Adipocyte (in vitro differentiated cells): ENCODE measurements around the gene CD80.
"Not testable (repeated sequence)": the region's sequence is repeated elsewhere in the genome, so short reads cannot be mapped to it uniquely, and the experiment has no call there.

ENCODE experiments used
- DNase-seq: peaks from one replicate; pipeline ENCODE4 v3.0.0-alpha.2; 2015; ENCODE audit warnings: low read depth
- H3K27me3 ChIP-seq: replicated peaks from 2 replicates; pipeline ENCODE4 v1.7.0; 2013; ENCODE audit warnings: mild to moderate bottlenecking, low read length, moderate library complexity; ENCODE audit not compliant: control insufficient read depth, insufficient read depth
- H3K36me3 ChIP-seq: 2 replicates; pipeline ENCODE4 v1.7.0; 2013; ENCODE audit warnings: low read length, mild to moderate bottlenecking, moderate library complexity; ENCODE audit not compliant: control insufficient read depth, insufficient read depth, severe bottlenecking
- H3K4me1 ChIP-seq: 2 replicates; pipeline ENCODE4 v1.7.0; 2013; ENCODE audit warnings: mild to moderate bottlenecking, low read length, moderate library complexity; ENCODE audit not compliant: control insufficient read depth, insufficient read depth
- H3K4me3 ChIP-seq: 2 replicates; pipeline ENCODE4 v1.7.0; 2013; ENCODE audit warnings: mild to moderate bottlenecking, low read length, moderate library complexity
- H3K9ac ChIP-seq: 2 replicates; pipeline ENCODE4 v1.7.0; 2013; ENCODE audit warnings: mild to moderate bottlenecking, low read length, moderate library complexity
- H3K9me3 ChIP-seq: 2 replicates; pipeline ENCODE4 v1.7.0; 2013; ENCODE audit warnings: mild to moderate bottlenecking, low read length, moderate library complexity; ENCODE audit not compliant: control insufficient read depth

CD80 gene

GRCh38 chr3:119595639-119596334 lies 36.4 kb upstream of the CD80 start:
- no peak for DNase-seq
- Histone ChIP-seq H3K36me3 (no peaks in the 10 kb centered on the region), H3K9me3 (no peaks in the 10 kb centered on the region), H3K4me1 (peaks cover 25% of the 10 kb centered on the region), H3K27me3 (no peaks in the 10 kb centered on the region), H3K4me3 (peak overlapping the region; percentile 65), H3K9ac (peak overlapping the region; percentile 46)

- H3K9me3 ChIP-seq, H3K9ac ChIP-seq, H3K36me3 ChIP-seq, H3K4me3 ChIP-seq, DNase-seq, H3K27me3 ChIP-seq: not testable (repeated sequence)
- peaks cover 25% of the 10 kb centered on the region for H3K4me1 ChIP-seq
Measured at GRCh38 chr3:119594929-119595328, 35.5 kb upstream of the CD80 start.

GRCh38 chr3:119594066-119594465 lies 34.7 kb upstream of the CD80 start:
- Histone ChIP-seq H3K4me3 (no peak overlapping the region), H3K36me3 (no peaks in the 10 kb centered on the region), H3K4me1 (peaks cover 25% of the 10 kb centered on the region), H3K9me3 (no peaks in the 10 kb centered on the region), H3K27me3 (no peaks in the 10 kb centered on the region), H3K9ac (no peak overlapping the region)
- DNase-seq, result no peak

- Histone ChIP-seq H3K4me1 (peaks cover 16% of the 10 kb centered on the region), H3K36me3 (no peaks in the 10 kb centered on the region), H3K4me3 (no peak overlapping the region)
Measured at GRCh38 chr3:119592861-119593260, 33.4 kb upstream of the CD80 start.

GRCh38 chr3:119590706-119591105 lies 31.3 kb upstream of the CD80 start:
- Histone ChIP-seq H3K4me3 (no peak overlapping the region), H3K4me1 (peaks cover 10% of the 10 kb centered on the region), H3K36me3 (no peaks in the 10 kb centered on the region), H3K27me3 (no peaks in the 10 kb centered on the region), H3K9ac (no peak overlapping the region), H3K9me3 (no peaks in the 10 kb centered on the region)
- DNase-seq, result no peak

More at GRCh38 chr3:119592861-119593260, 33.4 kb upstream of the CD80 start:
- H3K9me3 ChIP-seq, result no peaks in the 10 kb centered on the region
- no peaks in the 10 kb centered on the region for H3K27me3 ChIP-seq
- no peak overlapping the region for H3K9ac ChIP-seq
- DNase-seq, result no peak

- Histone ChIP-seq H3K36me3 (no peaks in the 10 kb centered on the region), H3K4me1 (peaks cover 6% of the 10 kb centered on the region), H3K4me3 (no peak overlapping the region), H3K9me3 (no peaks in the 10 kb centered on the region), H3K9ac (no peak overlapping the region), H3K27me3 (no peaks in the 10 kb centered on the region)
- DNase-seq, result no peak
Measured at GRCh38 chr3:119589102-119589773, 29.8 kb upstream of the CD80 start.

GRCh38 chr3:119588112-119588511 lies 28.7 kb upstream of the CD80 start:
- Histone ChIP-seq H3K36me3 (no peaks in the 10 kb centered on the region), H3K9ac (no peak overlapping the region), H3K27me3 (no peaks in the 10 kb centered on the region), H3K4me3 (no peak overlapping the region), H3K4me1 (peaks cover 6% of the 10 kb centered on the region), H3K9me3 (no peaks in the 10 kb centered on the region)
- no peak for DNase-seq

GRCh38 chr3:119586733-119587172 lies 27.3 kb upstream of the CD80 start:
- H3K4me3 ChIP-seq, result no peak overlapping the region
- DNase-seq, result no peak
- H3K36me3 ChIP-seq, result no peaks in the 10 kb centered on the region
- H3K9me3 ChIP-seq, result no peaks in the 10 kb centered on the region
- H3K4me1 ChIP-seq, result peaks cover 6% of the 10 kb centered on the region
- no peak overlapping the region for H3K9ac ChIP-seq
- no peaks in the 10 kb centered on the region for H3K27me3 ChIP-seq

- H3K4me1 ChIP-seq, result peaks cover 6% of the 10 kb centered on the region
- peak; percentile 21 for DNase-seq
- H3K9ac ChIP-seq, result no peak overlapping the region
- no peaks in the 10 kb centered on the region for H3K36me3 ChIP-seq
- no peak overlapping the region for H3K4me3 ChIP-seq
- H3K27me3 ChIP-seq, result no peaks in the 10 kb centered on the region
- H3K9me3 ChIP-seq, result no peaks in the 10 kb centered on the region
Measured at GRCh38 chr3:119585856-119586570, 26.6 kb upstream of the CD80 start.

- no peaks in the 10 kb centered on the region for H3K36me3 ChIP-seq
- no peaks in the 10 kb centered on the region for H3K27me3 ChIP-seq
- H3K4me3 ChIP-seq, result no peak overlapping the region
- H3K4me1 ChIP-seq, result peaks cover 12% of the 10 kb centered on the region
- H3K9ac ChIP-seq, result no peak overlapping the region
- no peaks in the 10 kb centered on the region for H3K9me3 ChIP-seq
- DNase-seq, result no peak
Measured at GRCh38 chr3:119585208-119585607, 25.8 kb upstream of the CD80 start.

GRCh38 chr3:119582178-119582577 lies 22.8 kb upstream of the CD80 start:
- Histone ChIP-seq H3K9ac (no peak overlapping the region), H3K27me3 (no peaks in the 10 kb centered on the region), H3K9me3 (no peaks in the 10 kb centered on the region), H3K36me3 (no peaks in the 10 kb centered on the region), H3K4me3 (no peak overlapping the region), H3K4me1 (peaks cover 21% of the 10 kb centered on the region)
- DNase-seq, result no peak
